CD1c-positive myeloid dendritic cell (primary cell): Measurements from ENCODE around the gene GALNT1.

ENCODE experiments used
- DNase-seq: peaks from one replicate; pipeline ENCODE4 v3.0.0-alpha.2; 2016; ENCODE audit errors: extremely low spot score

Gene GALNT1

GRCh38 chr18:35618696-35619095 lies 37.2 kb downstream of the GALNT1 start:
- no peak for DNase-seq

GRCh38 chr18:35619464-35619863 lies 37.9 kb downstream of the GALNT1 start:
- DNase-seq, result no peak

- no peak for DNase-seq
Observed at GRCh38 chr18:35619941-35620340, 38.4 kb downstream of the GALNT1 start.

- no peak for DNase-seq
Observed at GRCh38 chr18:35620765-35621164, 39.2 kb downstream of the GALNT1 start.

GRCh38 chr18:35623255-35623654 lies 41.7 kb downstream of the GALNT1 start:
- no peak for DNase-seq

GRCh38 chr18:35624146-35624545 lies 42.6 kb downstream of the GALNT1 start:
- DNase-seq, result no peak

- DNase-seq, result no peak
Observed at GRCh38 chr18:35625232-35625631, 43.7 kb downstream of the GALNT1 start.

GRCh38 chr18:35633761-35634160 lies 52.2 kb downstream of the GALNT1 start:
- no peak for DNase-seq

GRCh38 chr18:35634323-35634722 lies 52.8 kb downstream of the GALNT1 start:
- no peak for DNase-seq

- DNase-seq, result no peak
Observed at GRCh38 chr18:35635170-35635569, 53.6 kb downstream of the GALNT1 start.

- no peak for DNase-seq
Observed at GRCh38 chr18:35637227-35637626, 55.7 kb downstream of the GALNT1 start.

- no peak for DNase-seq
Observed at GRCh38 chr18:35639296-35639695, 57.8 kb downstream of the GALNT1 start.

- DNase-seq, result no peak
Observed at GRCh38 chr18:35641467-35641866, 59.9 kb downstream of the GALNT1 start.

GRCh38 chr18:35641916-35642315 lies 60.4 kb downstream of the GALNT1 start:
- DNase-seq, result no peak

- no peak for DNase-seq
Observed at GRCh38 chr18:35642802-35643201, 61.3 kb downstream of the GALNT1 start.

GRCh38 chr18:35646449-35646848 lies 64.9 kb downstream of the GALNT1 start:
- no peak for DNase-seq

GRCh38 chr18:35653392-35654135 lies 72.0 kb downstream of the GALNT1 start:
- DNase-seq, result no peak

- DNase-seq, result no peak
Observed at GRCh38 chr18:35658112-35658511, 76.6 kb downstream of the GALNT1 start.

- no peak for DNase-seq
Observed at GRCh38 chr18:35661483-35662146, 80.1 kb downstream of the GALNT1 start.

- no peak for DNase-seq
Observed at GRCh38 chr18:35662293-35663062, 80.9 kb downstream of the GALNT1 start.

- DNase-seq, result no peak
Observed at GRCh38 chr18:35671966-35672603, 90.5 kb downstream of the GALNT1 start.

- DNase-seq, result no peak
Observed at GRCh38 chr18:35672897-35673296, 91.4 kb downstream of the GALNT1 start.
